GM18526 (cell line): Measurements from ENCODE around the gene PGAP6.
A peak's percentile ranks its signal among the peaks of the same experiment; 100 is the strongest.

Experiments
- POLR2A ChIP-seq: IDR thresholded peaks from 3 replicates; pipeline ENCODE4 v1.6.1; 2011; ENCODE audit not compliant: insufficient read length; ENCODE audit errors: extremely low read depth

Gene PGAP6

DNA sequence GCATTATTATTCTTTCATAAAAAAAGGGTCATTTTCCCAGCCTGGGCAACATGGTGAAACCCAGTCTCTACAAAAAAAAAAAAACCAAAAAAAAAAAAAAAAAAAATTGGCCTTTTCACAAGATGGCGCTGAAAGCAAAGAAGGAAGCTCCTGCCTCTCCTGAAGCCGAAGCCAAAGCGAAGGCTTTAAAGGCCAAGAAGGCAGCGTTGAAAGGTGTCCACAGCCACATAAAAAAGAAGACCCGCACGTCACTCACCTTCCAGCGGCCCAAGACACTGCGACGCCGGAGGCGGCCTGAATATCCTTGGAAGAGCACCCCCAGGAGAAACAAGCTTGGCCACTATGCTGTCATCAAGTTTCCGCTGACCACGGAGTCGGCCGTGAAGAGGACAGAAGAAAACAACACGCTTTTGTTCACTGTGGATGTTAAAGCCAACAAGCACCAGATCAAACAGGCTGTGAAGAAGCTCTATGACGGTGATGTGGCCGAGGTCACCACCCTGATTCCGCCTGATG, 4.9 kb upstream of the PGAP6 start:
- no peak for TF ChIP-seq POLR2A

DNA sequence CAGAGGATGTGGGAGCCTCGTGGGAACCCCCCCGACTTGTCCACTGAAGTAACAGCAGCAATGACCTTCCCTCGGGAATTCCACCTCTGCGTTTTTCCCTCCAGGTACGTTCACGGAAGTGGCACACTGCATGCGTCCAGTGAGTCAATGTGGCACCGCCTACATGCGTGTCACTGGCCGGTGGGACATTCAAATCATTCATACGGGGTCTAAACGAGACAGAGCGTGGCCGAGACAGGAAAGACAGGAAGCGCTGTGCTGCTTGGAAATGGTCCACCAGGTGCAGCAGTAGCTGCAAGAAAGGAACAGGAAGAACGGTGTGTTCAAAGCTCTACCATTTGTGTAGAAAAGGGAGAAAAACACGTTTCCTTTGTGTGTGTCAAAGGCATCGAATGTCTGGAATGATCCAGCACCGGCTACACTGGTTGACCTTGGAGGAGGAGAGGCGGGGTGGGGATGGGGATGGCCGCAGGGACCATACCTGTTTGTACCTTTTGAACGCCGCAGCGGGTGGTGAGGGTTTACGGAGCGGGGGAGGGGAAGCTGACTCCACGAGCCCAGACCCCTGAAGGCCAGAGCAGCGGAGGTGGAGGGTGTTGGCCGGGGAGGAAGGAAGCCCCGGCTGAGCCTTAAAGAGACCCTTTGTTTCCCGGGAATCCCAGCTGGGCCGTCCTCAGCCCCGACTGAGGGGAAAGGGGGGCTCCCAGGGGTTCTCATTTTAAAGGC, 1.7 kb upstream of the PGAP6 start:
- peak; percentile 55 for TF ChIP-seq POLR2A

DNA sequence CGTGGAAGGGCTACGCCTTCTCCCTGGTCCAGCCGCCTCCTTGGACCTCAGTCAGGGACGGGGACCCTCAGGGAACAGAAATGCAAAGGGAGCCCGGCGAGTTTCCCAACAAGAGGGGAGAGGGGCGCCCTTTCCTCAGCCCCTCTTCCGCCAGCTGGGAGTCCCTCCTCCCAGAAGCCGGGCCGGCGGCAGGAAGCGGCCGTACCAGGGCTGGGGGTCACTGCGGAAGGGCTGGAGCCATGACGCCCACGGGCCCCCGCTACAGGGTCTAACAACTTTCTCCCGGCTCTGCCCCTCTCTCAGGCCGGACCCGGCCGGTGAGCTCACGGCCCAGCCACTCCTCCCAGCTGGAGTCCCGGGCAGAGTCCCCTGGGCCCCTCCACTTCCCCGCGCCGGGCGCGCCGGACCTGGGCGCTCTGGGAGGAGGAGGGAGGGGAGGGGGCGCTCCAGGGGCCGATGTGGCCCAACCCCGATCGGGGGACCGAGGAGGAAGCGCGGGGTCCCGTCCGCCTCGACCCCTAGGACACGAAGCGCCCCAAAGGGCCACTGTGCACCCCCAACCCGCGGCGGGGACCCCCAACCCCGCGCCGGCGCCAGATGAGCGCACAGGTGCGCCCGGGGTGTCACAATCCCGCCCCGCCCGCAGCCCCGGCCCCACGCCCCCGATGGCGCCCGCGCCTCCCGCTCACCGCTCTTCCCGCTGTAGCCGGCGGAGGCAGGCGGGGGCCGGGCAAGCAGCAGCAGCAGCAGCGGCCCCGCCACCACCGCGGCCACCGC, 578 bp downstream of the PGAP6 start:
- no peak for TF ChIP-seq POLR2A

DNA sequence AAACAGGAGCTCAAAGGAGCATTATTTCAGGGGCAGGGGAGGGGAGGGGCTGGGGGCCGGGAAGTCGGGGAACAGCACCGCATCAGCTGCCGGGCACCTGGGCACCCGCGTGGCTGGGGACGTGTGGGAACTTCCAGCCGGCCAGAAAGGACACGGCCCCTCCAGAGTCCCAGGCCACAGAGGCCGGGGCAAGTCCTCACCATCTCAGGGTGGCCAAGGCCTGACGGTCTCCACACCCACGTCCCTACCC, 1.1 kb downstream of the PGAP6 start:
- TF ChIP-seq POLR2A: no peak

DNA sequence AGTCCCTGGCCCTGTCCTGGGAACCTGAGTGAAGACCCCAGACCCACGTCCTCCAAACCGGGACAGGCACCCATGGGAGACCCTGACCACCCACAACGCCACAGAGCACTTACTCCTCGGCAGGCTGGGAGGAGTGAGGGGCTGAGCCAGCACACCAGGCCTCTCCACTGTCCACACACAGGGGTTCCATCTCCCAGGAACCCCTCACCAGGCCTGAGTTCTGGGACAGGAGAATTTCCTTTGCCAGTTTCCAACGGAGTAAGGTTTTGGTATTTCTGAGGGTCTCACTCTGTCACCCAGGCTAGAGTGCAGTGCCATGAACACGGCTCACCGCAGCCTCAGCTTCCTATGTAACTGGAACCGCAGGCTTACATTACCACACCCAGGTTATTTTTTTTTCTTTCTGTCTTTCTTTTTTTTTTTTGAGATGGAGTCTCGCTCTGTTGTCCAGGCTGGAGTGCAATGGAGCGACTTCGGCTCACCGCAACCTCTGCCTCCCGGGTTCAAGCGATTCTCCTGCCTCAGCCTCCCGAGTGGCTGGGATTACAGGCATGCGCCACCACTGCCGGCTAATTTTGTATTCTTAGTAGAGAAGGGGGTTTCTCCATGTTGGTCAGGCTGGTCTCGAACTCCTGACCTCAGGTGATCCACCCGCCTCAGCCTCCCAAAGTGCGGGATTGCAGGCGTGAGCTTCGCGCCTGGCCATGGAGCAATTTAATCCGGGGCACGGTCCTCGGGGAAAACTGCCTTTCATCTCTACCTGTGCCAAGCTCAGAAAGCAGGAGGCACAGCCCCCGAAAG, 1.6 kb downstream of the PGAP6 start:
- TF ChIP-seq POLR2A: no peak

DNA sequence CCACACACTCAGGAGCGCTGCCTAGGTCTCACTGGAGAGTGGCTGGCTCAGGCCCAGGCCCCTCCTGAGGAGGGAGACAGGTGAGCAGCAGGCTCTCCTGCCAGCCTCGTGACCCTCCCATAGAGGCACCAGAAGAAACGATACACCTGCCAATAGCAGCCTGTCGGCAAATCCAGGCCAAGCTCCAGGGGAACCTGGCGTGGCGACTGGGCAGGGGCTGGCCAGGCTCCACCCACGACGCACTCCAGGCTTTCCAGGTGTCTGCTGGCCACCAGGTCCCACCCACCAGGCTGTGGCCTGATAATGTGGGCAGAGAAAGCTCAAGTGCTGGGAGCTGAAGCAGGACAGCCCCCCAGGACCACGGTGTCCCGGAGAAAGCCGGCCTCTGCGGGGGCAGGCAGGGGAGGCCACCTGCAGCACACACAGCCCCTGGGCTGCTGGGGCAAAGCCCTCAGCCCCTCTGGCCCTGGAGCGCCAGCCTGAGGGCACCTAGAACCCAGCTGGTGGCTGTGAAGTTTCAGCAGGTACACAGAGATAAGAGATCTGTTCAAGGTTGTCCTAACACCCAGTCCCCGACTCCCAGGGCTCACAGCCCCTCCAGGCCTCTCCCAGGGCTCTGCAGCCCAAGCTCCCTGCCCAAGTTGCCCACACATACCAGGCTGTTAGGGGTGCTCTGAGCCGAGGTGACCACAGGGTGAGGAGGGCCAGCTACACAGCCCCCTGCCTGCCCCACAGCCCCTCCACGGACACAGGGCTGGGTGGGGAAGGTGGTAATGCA, 2.4 kb downstream of the PGAP6 start:
- no peak for TF ChIP-seq POLR2A

DNA sequence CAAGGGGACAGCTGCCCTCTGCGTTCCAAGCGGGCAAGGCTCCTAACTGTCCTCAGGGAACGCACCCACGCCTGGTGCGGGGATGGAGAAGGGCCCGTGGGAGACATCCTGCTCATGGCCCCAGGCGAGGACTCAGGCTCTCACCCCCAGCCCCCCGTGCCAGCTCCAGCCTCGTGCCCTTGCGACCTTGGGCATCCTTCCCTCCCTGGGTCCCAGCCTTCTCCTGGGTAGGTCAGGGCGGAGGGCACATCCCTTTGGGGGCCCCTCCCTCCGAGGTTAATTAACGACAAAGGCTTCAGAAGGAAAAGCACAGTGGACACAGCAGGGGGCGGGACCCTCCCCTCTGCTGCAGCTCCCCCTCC, 3.0 kb downstream of the PGAP6 start:
- TF ChIP-seq POLR2A: no peak

DNA sequence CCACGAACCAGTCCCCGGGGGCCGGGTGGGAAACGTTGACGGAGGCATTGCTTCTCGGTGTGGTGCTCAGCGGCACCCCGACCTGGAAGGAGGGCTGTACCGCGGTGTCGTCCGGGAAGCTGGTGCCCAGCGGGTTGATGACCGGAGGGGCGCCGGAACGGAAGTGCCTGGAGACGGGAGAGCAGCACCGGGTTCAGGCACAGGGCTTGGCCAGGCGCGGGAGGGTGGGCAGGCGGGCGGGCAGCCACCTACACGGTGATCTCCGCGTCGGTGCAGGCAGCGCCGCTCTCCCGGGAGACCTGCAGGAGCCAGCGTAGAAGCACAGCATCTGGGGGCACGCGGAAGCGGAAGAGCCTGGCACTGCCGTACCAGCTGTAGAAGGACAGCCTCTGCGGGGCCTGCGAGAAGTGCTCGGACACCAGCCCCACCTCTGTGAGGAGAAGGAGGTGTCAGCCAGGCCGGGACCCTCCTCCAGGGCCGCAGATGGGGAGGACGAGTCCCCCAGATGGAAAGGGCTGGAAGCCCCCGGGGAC, 4.3 kb downstream of the PGAP6 start:
- no peak for TF ChIP-seq POLR2A

DNA sequence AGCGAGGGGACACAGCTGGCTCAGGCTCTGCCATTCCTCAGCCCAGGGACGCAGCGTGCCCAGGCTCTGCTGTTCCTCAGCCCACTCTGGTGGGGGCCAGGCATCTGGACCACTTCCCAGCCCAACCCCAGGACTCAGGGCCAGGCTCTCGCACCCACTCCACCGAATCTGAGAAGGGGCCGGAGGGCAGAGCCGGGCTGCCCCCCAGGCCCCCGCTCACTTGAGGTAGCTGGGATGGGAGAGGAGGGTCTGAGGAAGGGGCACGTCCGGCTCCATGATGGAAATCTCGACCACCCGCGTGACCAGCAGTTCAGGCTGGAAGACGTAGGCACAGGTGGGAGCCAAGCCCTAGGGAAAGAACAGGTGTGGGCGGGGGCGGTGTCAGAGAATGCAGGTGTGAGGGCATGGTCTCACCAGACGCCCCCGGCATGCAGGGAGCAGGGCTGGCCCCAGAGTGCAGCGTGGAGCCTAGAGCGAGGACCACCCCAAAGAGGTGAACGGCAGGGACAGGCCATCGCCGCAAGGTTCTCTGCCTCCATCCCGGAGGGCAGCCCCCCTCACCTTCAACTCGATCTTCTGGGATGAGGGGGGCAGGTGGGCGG, 4.9 kb downstream of the PGAP6 start:
- no peak for TF ChIP-seq POLR2A

DNA sequence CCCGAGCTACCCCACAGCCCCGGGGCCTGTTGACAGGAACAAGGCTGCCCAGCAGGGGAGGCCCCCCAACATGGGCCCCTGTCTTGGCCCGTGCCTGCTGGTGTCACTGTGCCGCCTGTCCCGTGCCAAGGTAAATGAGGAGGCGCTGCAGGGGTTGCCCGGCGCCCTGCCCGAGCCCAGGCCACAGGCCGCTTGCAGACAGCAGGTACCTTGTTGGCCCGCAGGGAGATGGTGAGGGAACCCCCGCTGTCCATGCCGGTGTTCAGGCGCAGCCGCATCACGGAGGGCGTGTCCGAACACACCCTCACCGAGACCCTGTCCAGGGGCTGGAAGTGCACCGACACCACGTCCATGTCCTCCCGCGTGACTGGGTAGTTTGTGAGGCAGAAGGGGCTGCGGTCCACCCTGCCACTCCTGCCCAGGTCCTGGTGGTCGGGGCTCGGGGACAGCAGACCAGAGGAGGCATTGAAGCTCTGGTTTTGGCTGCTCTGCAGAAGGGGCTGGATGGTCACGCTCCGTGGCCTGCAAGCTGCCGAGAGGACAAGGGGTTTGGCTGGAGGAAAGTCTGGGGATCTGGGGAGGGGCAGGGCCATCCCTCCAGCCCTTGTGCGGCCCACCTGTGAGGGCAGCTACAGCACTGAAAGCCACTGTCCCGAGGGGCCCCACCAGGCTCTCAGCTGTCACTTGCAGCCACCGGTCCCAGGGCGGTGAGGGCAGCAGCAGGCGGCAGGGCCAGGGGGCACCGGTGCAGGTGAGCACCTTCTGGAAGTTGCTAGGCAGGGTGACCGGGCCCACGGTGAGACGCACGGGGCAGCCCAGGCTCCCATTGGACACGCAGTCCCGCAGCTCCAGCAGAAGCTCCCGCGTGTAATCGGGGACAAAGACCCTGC, 5.6 kb downstream of the PGAP6 start:
- no peak for TF ChIP-seq POLR2A

DNA sequence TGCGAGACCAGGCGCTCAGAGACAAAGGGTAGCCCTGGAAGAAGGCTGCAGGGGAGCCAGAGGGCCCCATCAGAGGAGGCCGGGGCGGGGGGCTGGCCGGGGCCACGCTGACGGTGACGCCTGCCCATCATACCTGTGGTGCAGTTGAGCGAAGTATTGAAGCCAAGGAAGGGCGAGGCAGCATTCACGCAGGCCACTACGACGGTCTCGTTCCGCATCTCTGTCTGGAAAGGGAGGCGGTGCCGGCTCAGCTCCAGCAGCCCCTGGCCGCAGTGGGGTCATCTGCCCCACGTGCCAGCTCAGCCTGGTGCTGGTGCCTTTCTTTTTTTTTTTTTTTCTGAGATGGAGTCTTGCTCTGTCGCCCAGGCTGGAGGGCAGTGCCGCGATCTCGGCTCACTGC, 6.6 kb downstream of the PGAP6 start:
- no peak for TF ChIP-seq POLR2A

DNA sequence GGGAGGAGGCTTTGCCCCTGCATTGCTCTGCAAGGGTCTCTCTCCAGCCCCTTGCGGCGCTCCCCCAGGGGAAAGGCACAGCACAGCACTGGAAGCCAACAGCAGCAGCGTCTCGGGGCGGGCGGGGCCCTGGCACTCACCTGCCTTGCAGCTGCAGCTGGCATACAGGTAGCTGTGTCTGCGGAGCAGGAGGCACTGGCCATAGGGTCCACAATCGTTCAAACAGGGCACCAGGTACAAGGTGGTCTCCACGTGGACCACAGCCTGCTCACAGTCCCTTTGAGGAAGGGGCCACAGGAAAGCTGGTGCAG, 7.2 kb downstream of the PGAP6 start:
- TF ChIP-seq POLR2A: no peak

DNA sequence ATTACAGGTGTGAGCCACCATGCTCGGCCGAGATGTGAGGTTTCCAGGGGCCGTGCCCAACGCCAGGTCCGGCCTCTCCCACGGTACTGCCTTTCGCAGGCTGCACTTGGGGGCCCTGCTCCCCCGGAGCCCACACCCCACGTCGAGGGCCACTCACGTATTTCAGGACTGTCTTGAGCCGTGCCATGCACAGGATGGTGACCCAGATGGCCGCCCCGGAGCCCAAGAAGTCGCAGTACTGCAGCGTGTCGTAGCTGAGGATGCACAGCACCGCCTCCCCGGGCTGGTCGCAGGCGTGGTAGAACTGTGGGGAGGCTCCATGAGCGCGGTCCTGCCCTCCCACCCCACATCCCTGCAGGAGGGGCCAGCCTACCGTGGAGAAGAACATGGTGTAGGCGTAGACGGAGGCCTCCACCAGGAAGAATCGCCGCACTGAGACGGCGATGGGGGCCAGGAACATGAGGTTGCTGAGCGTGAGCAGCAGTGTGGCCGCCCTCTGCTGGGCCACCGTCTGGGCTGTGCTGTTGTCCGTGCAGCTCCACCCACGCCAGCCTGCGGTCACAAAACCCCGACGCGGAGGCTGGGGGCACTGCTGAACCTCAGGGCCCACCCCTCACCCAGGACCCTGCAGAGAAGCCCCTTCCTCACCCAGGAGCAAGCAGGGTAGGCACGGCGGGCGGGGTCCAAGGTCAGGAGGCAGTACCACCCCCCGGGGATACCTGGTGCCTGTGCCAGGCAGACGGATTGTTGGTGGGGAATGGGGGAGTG, 7.7 kb downstream of the PGAP6 start:
- TF ChIP-seq POLR2A: no peak

DNA sequence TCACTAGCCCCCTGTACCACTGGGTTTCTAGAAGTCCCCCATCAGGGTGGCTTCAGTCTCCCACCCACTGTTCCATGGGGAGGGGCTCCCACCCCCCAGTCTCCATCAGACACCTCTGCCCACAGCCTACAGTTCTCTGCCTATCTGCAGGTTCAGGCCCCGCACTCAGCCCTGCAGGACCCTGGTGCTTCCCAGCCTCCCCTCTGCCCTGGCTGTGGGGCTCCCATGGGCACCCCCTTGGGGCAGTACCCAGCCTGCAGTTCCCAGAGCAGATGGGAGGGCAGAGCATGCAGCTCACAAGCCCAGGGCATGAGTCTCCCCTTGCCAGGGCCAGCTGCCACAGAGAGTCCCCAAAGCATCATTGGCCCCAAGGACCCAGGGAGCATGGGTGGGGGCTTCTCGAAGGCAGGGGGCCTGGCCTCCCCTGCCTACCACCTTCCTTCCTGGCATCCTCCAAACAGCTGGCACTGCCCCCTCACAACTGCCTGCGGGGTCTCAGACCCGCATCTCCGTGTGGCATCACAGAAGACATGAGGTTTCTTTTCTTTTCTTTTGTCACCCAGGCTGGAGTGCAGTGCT, 8.7 kb downstream of the PGAP6 start:
- no peak for TF ChIP-seq POLR2A
